ENCODE measurements around the gene ALG12.

ALG12 gene

DNA sequence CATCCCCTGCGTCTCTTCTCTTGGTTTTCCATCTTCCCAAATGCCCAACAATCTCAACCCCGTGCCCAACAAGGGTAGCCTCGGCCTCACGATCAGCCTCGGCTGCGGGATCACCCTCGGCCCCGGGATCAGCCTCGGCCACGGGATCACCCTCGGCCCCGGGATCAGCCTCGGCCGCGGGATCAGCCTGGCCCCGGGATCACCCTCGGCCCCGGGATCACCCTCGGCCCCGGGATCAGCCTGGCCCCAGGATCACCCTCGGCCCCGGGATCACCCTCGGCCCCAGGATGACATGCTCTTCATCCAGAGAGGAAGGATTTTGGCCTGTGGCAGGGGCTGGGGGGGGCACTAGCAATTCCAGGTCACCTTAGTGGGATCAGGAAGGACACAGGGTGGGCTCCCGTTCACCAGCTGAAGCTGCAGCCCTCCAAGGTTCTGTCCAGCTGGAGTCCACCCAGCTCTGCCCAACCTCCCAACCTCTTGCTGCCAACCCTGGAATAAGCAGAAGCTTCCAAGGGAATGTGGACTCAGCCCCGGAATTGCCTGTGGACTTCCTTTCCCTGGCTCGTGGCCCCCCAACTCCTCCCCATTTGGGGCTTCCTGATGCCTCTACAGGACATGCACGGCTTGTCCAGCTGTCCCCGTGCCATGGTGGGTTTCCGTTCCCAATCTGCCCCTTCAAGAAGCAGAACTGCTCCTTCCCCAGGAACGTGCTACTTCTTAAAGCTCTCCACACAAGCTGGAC, 6.2 kb downstream of the ALG12 start:
- DNase-seq (ENCODE audit: low spot score): no peak

DNA sequence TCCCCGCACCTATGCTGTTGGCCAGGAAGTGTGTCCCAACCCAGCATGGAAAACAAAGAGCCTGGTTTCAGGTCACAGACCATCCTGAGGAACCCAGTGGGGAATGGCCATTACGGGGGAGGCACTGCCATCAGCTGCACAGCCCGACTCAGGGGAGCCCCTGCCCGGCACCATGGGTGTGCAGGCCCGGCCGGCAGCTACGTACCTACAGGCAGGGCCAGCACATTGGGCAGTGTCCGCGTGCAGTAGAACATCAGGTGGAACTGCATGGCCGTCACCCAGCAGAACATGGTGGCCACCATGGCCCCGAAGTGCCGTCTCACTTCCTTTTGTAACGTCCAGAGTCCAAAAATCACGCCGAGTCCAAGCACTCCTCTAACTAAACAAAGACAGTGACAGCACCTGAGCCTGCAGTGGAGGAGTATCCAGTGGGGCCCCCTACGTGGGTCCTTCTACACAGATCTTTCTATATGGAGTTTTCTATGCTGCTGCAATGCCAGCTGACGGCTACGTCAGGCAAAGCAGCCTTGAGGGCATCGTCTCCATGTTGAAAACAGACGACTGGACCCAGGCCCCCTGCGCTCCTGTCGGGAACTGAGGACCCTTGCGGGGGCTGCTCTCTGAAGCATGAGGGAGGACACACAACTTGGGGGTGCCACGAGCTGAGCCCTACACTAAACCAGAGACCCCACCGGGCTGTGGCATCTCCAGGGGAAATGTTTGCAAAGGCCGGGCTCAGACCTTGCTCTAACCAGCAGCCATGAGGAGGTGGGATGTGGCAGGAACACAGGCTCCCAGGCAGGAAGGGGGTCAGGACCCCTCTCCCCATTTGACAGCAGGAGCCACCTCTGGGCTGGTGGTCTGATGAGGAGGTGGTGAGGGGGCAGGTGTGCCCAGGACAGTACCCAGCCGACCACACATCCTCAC, 7.7 kb downstream of the ALG12 start:
- DNase-seq (ENCODE audit: low spot score): no peak

DNA sequence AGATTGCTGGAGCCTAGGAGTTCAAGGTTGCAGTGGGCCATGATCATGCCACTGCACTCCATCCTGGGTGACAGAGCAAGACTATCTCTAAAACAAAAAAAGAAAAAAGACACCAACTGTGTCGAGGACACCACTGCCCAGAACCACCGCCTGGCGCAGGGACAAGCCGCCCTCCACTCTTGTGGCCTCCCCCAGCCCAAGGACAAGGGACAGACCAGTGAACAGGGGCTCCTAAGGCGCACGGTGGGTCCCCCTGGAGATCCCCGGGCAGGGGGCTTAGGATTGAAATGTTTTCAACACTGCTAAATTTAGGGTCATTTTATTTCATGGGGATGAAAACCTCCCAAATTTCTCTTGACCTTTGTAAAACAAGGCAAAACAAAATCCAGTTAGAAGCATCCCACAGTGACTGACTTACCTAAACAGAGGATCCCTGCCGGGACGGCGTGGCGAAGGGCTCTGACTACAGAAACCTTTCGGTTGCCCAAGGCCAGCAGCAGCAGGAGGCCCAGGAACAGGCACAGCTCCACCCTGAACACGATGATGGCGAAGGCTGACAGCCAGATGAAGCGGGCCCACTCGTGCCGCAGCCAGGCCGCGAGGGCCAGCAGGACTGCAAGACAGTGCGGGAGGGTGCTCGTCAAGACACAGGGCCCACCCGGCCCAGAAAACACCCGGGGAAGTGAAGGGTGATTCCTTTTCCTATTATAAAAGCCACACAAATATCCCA, 8.6 kb downstream of the ALG12 start:
- DNase-seq (ENCODE audit: low spot score): no peak

DNA sequence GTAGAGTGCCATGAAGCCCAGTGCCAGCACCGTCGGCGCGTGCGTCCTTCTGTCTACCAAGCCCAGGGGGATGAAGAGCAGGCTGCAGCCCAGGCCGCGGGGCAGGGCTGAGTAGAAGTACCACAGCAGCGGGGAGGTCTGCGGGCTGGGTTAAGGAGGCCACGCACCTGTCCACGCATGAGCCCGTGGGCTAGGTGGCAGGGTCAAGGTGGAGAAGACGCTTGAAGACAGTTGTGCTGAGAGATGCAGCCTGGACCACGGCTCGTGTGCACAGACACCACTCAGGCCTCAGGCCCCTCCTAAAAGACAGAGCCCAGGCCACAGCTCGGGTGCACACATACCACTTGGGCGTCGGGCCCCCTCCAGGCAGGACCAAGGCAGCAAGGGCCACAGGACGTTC, 10.4 kb downstream of the ALG12 start:
- DNase-seq (ENCODE audit: low spot score): no peak

DNA sequence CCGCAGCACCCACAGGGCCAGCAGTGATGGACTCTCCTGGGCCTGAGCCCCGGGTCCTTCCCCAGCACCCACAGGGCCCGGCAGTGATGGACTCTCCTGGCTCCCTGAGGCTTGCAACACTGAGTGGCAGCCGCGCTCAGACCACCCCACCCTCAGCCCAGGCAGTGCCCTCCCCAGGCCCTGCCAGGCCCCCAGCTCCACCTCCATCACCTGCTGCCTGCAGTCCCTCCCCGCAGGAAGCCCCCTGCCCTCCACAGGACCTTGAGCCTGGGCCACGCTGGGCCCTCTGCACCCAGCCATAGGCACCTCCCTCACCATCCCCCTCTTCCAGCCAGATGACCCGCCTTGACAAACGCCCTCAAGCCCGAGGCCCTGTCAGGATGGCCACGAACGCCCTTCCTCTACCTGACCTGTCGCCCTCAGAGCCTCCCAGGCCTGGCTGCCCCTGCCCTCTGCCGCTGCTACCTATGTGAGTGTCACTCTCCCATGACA, 11.4 kb downstream of the ALG12 start:
- no peak for DNase-seq (ENCODE audit: low spot score)

DNA sequence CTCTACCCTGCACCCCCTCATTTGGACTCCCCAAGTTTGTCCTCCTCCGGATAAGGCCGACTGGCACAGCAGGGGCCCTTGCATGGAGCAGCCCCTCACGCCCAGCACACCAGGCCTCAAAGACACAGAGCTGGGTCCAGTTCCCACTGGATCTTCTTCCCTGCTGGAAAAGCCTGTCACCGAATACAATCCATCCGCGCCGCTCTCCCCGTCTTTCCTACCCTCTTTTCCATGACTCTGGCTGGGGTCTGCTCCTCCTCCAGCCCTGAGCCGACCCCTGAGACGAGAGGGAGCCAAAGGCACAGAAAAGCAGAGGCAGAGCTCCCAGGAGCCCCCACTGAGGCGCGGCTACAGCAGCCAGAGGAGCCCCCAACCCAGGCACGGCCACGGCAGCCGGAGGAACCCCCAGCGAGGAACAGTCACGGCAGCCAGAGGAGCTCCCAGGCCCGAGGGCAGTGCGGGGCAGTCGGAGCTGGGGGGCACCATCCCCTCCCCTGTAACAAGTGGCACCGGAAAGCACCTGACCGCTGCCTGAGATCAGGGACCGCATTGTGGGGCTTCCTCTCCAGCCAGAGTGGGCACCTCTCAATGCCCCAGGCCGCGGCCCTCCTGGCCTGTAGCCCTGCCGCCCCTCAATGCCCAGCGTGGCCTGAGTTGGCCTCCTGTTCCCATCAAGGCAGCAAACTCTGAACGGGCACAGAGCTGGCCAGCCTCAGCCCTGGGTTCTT, 12.0 kb downstream of the ALG12 start:
- DNase-seq (ENCODE audit: low spot score): no peak

DNA sequence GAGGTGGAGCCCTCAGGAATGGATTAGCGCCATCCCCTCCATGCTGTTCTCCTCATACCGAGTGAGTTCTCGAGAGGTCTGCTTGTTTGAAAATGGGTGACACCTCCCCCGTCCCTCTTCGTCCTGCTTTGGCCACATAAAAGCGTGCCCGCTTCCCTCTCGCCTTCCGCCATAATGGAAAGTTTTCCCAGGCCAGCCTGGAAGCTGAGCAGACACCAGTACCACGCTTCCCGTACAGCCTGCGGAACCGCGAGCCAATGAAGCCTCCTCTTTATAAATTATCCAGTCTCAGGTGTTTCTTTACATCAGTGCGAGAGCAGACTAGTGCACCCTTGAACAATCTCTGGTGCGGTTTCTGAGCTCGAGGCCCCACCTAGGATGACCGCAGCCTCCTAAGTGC, 12.8 kb downstream of the ALG12 start:
- DNase-seq (ENCODE audit: low spot score): no peak

DNA sequence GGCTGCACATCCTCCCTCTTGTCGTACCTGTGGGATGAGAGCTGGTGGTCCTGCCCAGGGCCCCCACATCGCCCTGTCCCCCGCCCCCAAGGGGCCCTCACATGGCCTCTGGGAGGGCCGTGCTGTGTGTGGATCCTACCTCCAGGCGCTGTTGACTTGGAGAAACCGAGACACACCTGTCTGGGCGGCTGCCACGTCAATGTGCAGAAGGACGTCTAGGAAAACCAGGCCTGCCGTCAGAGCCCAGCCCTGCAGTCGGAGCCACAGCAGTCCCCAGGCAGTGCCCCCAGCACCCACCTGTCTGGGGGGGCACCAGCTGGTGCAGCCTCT, 14.2 kb downstream of the ALG12 start:
- no peak for DNase-seq (ENCODE audit: low spot score)

DNA sequence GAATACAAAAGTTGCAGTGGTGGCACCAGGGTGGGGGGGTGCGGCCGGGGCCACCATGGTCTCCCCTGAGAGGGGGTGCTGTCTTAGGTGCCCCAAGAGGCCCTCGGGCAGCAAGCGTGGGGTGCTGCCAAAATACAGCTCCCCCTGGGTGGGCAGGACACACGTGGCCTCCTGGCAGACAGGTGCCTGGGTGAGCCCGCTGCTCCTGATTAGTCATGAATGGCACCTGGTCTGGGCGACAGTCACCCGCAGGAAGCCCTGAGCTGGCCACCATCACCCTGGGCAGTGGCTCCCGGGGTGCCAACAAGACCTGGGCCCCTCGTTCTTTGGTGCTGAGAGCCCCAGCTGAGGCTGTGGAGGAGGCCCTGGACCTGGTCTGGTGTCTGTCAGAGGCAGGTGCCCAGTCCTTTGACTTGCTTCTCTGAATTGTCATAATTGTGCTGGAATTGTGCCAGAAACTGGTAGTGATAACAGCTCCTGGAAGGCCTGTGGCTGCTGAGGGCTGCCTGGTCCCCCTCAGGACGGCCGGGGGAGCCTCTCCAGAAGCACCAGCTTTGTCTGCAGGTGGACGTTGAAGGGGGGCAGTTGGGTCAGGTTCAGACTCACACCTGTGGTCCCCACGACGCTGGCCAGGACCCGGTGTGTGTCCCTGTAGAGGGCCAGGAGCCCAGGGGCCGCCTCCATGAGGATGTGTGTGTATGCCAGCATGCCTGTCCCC, 14.8 kb downstream of the ALG12 start:
- DNase-seq (ENCODE audit: low spot score): no peak

DNA sequence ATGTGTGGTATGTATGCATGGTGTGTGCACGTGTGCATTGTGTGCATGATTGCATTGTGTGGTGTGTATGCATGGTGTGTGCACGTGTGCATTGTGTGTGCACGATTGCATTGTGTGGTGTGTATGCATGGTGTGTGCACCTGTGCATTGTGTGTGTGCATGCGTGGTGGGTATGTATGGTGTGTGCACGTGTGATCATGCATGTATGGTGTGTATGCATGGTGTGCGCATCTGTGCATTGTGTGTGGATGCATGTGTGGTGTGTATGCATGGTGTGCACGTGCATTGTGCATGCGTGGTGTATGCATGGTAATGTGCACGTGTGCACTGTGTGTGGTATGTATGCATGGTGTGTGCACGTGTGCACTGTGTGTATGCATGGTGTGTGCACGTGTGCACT, 16.8 kb downstream of the ALG12 start:
- DNase-seq (ENCODE audit: low spot score): no peak

DNA sequence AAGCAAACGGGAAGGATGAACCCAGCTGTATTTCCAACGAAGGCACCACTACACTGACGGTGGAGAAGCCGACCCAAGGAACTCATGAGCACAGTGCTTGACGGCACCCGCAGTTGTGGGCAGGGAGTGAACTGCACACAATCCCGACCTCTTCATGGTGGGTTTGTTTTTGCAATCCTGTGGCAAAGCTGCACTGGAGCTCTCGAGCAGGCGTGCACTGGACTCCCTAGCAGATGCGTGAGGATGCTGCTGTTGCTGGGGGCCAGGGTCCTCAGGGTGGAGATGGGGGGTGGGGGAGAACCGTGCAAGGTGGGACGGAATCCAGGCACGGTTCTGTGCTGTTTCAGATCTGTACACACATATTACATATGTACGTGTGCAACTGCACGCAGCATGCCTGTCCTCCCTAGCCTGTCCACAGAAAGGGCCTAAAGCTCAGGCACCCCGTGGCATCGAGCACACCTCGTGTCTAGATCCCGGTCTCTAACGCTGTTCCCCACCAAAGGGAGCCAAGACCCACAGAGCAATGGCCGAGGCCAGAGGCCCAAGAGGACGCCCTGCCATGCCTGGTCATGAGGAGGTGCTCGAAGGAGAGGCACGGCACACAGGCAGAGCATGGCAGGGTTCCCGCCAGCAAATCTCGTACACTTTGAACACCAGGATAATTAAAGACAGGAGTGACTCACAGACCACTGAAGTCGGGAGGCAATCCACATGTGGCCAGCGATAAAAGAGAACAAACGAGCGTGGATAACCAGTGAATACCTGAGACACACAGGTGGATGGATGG, 17.6 kb downstream of the ALG12 start:
- no peak for DNase-seq (ENCODE audit: low spot score)

DNA sequence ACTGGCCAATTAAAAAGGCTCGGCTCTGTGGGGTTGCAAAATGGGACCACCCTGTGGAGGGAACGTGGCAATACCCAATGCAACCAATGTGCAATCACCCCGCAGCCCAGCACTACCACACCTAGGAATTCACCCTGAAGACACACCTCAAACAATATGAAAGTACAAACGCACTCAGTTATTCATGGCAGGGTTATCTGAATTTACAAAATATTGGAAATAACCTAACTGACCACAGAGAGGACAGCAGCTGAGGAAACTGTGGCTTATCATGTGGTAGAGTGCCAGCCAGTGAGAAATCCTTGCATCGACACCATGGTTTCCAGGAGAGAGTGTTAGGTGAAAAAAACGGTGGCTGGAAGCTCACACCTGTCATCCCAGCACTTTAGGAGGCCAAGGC, 18.7 kb downstream of the ALG12 start:
- DNase-seq (ENCODE audit: low spot score): no peak

DNA sequence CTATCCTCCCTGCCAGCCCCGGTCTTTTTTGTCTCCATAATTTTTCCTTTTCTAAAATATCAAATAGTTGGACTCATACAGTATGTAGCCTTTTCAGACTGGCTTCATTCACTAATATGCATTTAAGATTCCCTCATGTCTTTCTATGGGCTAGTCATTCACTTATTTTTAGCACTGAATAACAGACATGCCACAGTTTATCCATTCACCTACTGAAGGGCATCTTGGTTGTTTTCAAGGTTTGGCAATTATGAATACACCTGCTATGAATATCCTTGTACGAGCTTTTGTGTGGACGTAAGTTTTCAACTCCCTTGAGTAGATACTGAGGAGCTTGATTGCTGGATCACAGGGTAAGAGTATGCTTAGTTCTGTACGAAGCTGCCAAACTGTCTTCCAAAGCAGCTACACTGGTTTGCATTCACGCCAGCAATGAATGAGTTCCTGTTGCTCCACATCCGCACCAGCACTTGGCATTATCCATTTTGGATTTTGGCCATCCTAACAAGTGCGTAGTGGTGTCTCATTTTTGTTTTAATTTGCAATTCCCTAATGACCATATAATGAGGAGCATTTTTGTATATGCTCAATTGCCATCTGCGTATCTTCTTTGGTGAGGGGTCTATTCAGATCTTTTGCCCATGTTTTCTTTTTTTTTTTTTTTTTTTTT, 21.1 kb downstream of the ALG12 start:
- DNase-seq (ENCODE audit: low spot score): no peak

DNA sequence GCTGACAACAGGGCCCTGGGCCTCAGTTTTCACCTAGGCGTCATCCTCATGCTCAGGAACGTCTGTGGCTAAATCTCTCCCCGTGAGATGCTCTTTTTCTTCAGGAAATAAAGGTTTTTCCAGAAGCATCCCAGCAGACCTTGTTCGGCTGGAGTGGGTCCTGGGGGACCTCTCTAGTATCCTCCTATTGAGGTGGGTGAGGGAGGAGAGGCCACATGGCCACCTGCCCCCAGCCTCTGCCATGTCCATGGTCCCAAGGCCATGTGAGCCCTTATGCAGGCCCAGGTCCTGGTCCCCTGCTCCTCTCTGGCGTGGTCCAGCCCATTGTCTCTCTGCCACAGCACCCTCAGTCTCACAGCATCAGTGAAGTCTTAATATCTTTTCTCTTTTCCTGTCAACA, 22.0 kb downstream of the ALG12 start:
- no peak for DNase-seq (ENCODE audit: low spot score)

DNA sequence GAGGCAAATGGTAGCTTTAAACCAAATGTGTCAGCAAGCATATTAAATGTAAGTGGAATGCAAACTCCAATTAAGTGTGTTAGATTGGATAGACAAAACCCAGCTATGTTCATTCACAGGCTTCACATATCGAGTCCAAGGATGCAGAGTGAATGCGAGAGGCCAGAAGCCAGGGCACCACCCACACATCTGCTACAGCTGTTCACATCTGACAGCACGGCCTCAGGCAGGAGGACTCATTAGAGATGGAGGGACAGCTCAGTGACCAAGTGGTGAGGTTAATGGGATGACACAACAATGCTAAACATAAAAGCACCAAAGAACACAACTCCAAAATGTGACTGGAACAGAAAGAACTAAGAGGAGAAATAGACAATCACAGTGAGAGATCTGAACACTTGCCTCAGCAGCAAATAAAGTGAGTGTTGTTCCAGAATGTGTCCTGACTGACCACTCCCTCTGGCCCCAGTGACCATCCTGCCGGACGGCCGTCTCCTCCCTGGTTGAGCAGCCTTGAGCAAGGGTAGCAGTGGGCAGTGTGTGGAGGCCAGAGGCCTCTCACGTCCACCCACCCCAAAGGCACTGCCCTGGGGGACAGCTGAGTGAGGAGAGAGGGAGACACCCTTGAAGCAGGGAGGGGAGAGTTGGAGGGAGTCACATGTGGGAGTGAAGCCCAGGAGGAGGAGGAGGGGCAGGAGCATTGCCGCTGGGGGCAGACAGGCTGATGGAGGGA, 23.8 kb downstream of the ALG12 start:
- DNase-seq (ENCODE audit: low spot score): no peak

DNA sequence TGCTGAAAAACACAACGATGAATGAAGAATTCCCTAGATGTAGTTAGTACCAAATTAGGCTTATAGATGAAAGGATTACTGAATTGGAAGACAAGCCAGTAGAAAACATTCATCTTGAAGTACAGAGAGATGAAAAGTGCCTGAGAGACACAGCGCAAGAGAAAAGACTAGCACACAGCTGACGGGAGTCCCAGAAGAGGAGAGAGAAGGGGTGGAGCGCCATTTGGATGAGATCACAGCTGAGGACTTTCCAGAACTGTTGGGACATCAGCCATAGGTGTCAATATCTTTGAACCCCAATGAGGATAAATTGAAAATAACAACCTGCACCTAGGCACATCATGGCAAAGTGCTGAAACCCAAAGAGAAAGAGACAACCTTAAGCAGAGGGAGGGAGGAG, 25.2 kb downstream of the ALG12 start:
- no peak for DNase-seq (ENCODE audit: low spot score)

DNA sequence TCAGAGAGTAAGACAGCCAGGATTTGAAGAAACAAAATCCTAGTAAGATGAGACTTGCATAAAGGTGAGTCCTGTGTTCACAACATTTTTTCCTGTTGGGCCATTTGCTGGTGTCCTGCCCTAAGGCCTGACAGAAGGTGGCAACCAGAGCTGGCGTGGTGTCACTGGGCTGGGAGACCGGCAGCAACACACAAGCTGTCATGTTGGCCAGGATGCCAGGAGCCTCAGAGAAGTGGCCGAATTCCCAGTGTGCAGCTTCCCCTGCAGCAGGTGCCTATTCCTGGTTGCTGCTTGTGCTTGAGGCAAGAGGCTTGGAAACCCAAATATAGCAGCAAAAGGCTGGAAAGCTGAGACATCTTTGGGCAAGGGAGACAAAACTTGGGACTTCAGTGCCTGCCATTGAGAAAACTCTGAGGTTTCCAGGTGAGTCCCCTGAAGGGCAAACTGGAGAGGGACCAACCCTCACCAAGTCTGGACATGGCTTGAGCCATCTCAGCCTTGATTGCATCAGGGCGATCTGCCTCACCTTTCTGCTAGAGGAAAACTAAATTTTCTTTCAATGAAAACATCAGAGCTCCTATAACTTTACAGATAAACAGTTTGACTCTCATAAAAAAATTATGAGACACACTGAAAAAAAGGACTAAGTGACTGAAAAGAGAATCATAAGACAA, 25.9 kb downstream of the ALG12 start:
- DNase-seq (ENCODE audit: low spot score): no peak

DNA sequence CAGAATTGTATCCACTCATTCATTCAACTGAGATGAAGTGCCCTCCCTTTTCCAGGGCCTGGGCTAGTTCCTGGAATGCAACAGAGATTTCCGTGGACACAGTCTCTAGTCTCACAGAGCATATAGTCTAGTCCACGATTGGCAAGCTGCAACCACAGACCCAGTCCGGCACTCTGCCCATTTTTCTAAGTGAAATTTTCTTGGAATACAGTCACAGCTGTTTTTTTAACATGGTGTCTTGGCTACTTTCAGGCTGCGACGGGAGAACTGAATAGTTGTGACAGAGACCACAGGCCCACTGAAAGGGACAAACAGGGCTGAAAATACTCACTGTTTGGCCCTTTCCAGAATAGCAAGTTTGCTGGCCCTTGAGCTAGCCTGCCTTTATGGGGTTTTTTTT, 29.2 kb downstream of the ALG12 start:
- no peak for DNase-seq (ENCODE audit: low spot score)

DNA sequence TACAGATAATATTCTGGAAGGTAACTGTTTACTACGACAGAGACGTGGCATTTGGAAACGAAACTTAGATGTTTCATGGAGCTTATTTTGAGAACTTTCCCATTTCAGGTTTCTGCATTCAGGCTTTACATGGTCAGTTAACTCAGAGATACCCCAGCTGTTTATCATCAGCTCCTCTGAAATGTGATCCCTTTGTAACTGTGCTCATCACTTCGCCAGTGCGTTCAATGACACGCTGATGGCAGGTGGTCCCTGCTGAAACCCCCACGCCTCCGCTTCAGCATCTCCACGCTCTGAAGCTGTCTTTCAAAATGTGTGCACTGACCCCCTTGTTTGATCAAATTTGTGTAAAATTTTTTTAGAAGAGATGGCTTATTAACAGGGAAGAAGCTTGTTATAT, 30.5 kb downstream of the ALG12 start:
- DNase-seq (ENCODE audit: low spot score): no peak

All from LoVo (cell line).